K562 (cell line): ENCODE data around the gene PTPN1. TPM values are rescaled to one million over a fixed set of nuclear protein-coding genes. Genes with fewer than 3 reads are reported as not detected.

Experiments used
- ATAC-seq: fragments of 200-7000 bp; cut with Tn5 transposase; 3 replicates; pipeline ENCODE4 v1.9.1; 2020; ENCODE audit warnings: moderate library complexity
- BruUV-seq: library from RNA; stranded (reverse); fragments of 400-500 nt; replicated peaks from 2 replicates; lab custom pipeline; 2021; lab: Mats Ljungman, UMichigan
- CTCF ChIA-PET: fragments of 300-600 bp; formaldehyde crosslinking; extraction: SDS; loops from one replicate; lab custom pipeline; 2021; ENCODE audit warnings: low intra/inter-chr PET ratio; lab: Yijun Ruan, JAX
- POLR2A ChIA-PET: fragments of 300-600, 350-650 bp; sonication (Branson Sonifier 250); formaldehyde crosslinking; extraction: SDS; loops from one replicate; lab custom pipeline; 2021; ENCODE audit warnings: antibody characterized with exemption, inconsistent platforms; lab: Yijun Ruan, JAX
- DNase-seq, 4 experiments: peaks; one replicate each; pipeline versions ENCODE4 v3.0.0 to v3.0.0-alpha.2; 2011 to 2018; ENCODE audit warnings: low spot score in 3 of 4, mixed read lengths in 3 of 4; ENCODE audit errors: extremely low read depth in 1 of 4
- FAIRE-seq: peaks from 2 replicates; lab custom pipeline; 2011; peaks lifted over from hg19 to GRCh38; lab: Jason Lieb, UNC
- H2AFZ ChIP-seq: 2 replicates; pipeline ENCODE4 v1.6.0; 2011; ENCODE audit warnings: low read depth, low read length, control low read depth, inconsistent platforms
- H3K27ac ChIP-seq: fragments of 200-600 bp; 3 replicates; pipeline ENCODE4 v1.8.0; 2011; ENCODE audit warnings: low read depth, mild to moderate bottlenecking, control low read depth, inconsistent platforms, low read length, moderate library complexity, mixed read lengths; ENCODE audit errors: extremely low read depth
- H3K27me3 ChIP-seq, 2 experiments: fragments of 300-600 bp in 1 of 2; 2 replicates in 1 of 2; 3 replicates in 1 of 2; pipeline versions ENCODE4 v1.6.0 to v1.8.0; 2011; ENCODE audit warnings: inconsistent platforms in 2 of 2, low read length in 2 of 2, mild to moderate bottlenecking in 1 of 2, mixed read lengths in 1 of 2, moderate library complexity in 1 of 2; ENCODE audit not compliant: control insufficient read depth in 2 of 2, insufficient read depth in 2 of 2
- H3K36me3 ChIP-seq: fragments of 300-600 bp; 3 replicates; pipeline ENCODE4 v1.8.0; 2011; ENCODE audit warnings: mild to moderate bottlenecking, low read length, inconsistent platforms; ENCODE audit not compliant: control insufficient read depth, insufficient read depth
- H3K4me1 ChIP-seq, 2 experiments: fragments of 200-600 bp in 1 of 2; replicated peaks in 1 of 2; 2 replicates in 1 of 2; 3 replicates in 1 of 2; pipeline versions ENCODE4 v1.5.1 to v1.8.0; 2011; ENCODE audit warnings: inconsistent platforms in 2 of 2, low read length in 2 of 2, mild to moderate bottlenecking in 1 of 2, mixed read lengths in 1 of 2, moderate library complexity in 1 of 2; ENCODE audit not compliant: control insufficient read depth in 2 of 2, insufficient read depth in 2 of 2
- H3K4me2 ChIP-seq: 2 replicates; pipeline ENCODE4 v1.6.1; 2011; ENCODE audit warnings: low read length, control low read depth, inconsistent platforms, mixed read lengths; ENCODE audit not compliant: insufficient read depth
- H3K4me3 ChIP-seq: fragments of 200-600 bp; sonication (generic), shearing (Covaris generic); 2 replicates; pipeline ENCODE4 v1.5.1; 2016; ENCODE audit warnings: control low read depth, inconsistent platforms
- H3K79me2 ChIP-seq: fragments of 200-600 bp; 3 replicates; pipeline ENCODE4 v1.8.0; 2011; ENCODE audit warnings: low read length, inconsistent platforms; ENCODE audit not compliant: control insufficient read depth, insufficient read depth
- H3K9ac ChIP-seq, 2 experiments: 2 replicates each; pipeline versions ENCODE4 v1.6.0 to v1.6.1; 2011; ENCODE audit warnings: low read depth in 2 of 2, low read length in 2 of 2, control low read depth in 1 of 2, inconsistent platforms in 1 of 2, mild to moderate bottlenecking in 1 of 2, mixed read lengths in 1 of 2; ENCODE audit not compliant: insufficient read depth in 1 of 2
- H3K9me1 ChIP-seq: one replicate; pipeline ENCODE4 v1.6.0; 2011; ENCODE audit warnings: inconsistent platforms, mild to moderate bottlenecking, low read length, moderate library complexity; ENCODE audit not compliant: control insufficient read depth, insufficient read depth
- H3K9me3 ChIP-seq: replicated peaks from 2 replicates; pipeline ENCODE4 v1.5.1; 2011; ENCODE audit warnings: low read depth, low read length, inconsistent platforms; ENCODE audit not compliant: control insufficient read depth, insufficient read depth
- H4K20me1 ChIP-seq: replicated peaks from 2 replicates; pipeline ENCODE4 v1.6.1; 2011; ENCODE audit warnings: low read length, inconsistent platforms, mixed read lengths; ENCODE audit not compliant: control insufficient read depth, insufficient read depth
- FOXA3 ChIP-seq, 2 experiments: fragments of 450-650 bp in 1 of 2; sonication (generic) in 1 of 2; formaldehyde crosslinking; IDR thresholded peaks in 1 of 2; conservative IDR thresholded peaks in 1 of 2; 2 replicates each; pipeline versions ENCODE4 v1.4.0 to v1.8.0; 2020 to 2022; ENCODE audit warnings: mild to moderate bottlenecking in 2 of 2, missing genetic modification reagents in 1 of 2
- NONO ChIP-seq, 2 experiments: fragments of 200-400 bp in 1 of 2; fragments of 450-650 bp in 1 of 2; formaldehyde crosslinking in 1 of 2; IDR thresholded peaks; 2 replicates each; pipeline ENCODE4 v1.6.1; 2017; ENCODE audit warnings: low read depth in 2 of 2, mild to moderate bottlenecking in 2 of 2, moderate library complexity in 2 of 2, low read length in 1 of 2
- SNIP1 ChIP-seq: fragments of 450-650 bp; IDR thresholded peaks from 2 replicates; pipeline ENCODE4 v1.7.1; 2017; ENCODE audit warnings: low read depth, mild to moderate bottlenecking
- ZNF324 ChIP-seq: fragments of 250-450 bp; sonication (Bioruptor Pico); IDR thresholded peaks from 2 replicates; pipeline ENCODE4 v1.4.0; 2020; ENCODE audit warnings: mild to moderate bottlenecking
- ZNF75A ChIP-seq: fragments of 450-650 bp; formaldehyde crosslinking; IDR thresholded peaks from 2 replicates; pipeline ENCODE4 v1.4.0; 2020; ENCODE audit warnings: mild to moderate bottlenecking
- WGBS: fragments of 100-300 bp; shearing (Covaris generic); methylation state at CpG from one replicate; pipeline ENCODE4 v1.1.6; 2016; ENCODE audit warnings: low coverage, mixed read lengths; ENCODE audit not compliant: insufficient coverage; ENCODE audit errors: missing lambda C conversion rate; 5-methylcytosine and 5-hydroxymethylcytosine counted together
- in situ Hi-C: fragments of 300-500 bp; cut with MboI; formaldehyde crosslinking; loops from 4 replicates; pipeline ENCODE4 v1.15.0; 2018; ENCODE audit warnings: inconsistent platforms, mixed read lengths
- intact Hi-C: fragments of 100-400 bp; cut with micrococcal nuclease; formaldehyde crosslinking; loops from 2 replicates; pipeline ENCODE4 v1.14.2; 2022
- polyA plus RNA-seq, 8 experiments: library from polyadenylated mRNA; depleted of rRNA in 4 of 8; stranded (reverse) in 5 of 8; unstranded in 3 of 8; fragments of >200 nt; fragmentation: Nextera tagmentation in 2 of 8; fragmentation: Illumina TruSeq in 1 of 8; extraction: Ambion mirVana in 2 of 8; extraction: Trizol in 1 of 8; gene quantifications; 2 replicates each; pipeline versions ENCODE4 v1.2.1 to v1.2.3, GENCODE V29; 2011 to 2014; ENCODE audit warnings: inconsistent platforms in 1 of 8, missing spikeins in 1 of 8
- total RNA-seq, 7 experiments: library from RNA; depleted of rRNA in 6 of 7; stranded (reverse); fragments of >200 nt in 6 of 7; fragmentation: Illumina TruSeq in 2 of 7; extraction: Trizol in 2 of 7; gene quantifications; 2 replicates each; pipeline versions ENCODE4 v1.2.1 to v1.2.3, GENCODE V29; 2011 to 2021; ENCODE audit warnings: low replicate concordance in 1 of 7
- TF ChIP-seq, protein P1 (sequence below): sonication (generic); formaldehyde crosslinking; IDR thresholded peaks from 2 replicates; pipeline ENCODE4 v1.8.0; 2022; ENCODE audit warnings: mild to moderate bottlenecking, missing genetic modification reagents, borderline replicate concordance
- TF ChIP-seq, protein P2 (sequence below): fragments of 250-450 bp; sonication (Bioruptor Pico); IDR thresholded peaks from 2 replicates; pipeline ENCODE4 v1.8.0; 2022; ENCODE audit warnings: inconsistent platforms

The PTPN1 gene
- total and polyA plus RNA-seq, 9 of the 15 experiments (the other 6 are each of a cell fraction or from before 2014, with no cell fraction given): 11.0 to 85.3 (median 54.0) TPM

DNA sequence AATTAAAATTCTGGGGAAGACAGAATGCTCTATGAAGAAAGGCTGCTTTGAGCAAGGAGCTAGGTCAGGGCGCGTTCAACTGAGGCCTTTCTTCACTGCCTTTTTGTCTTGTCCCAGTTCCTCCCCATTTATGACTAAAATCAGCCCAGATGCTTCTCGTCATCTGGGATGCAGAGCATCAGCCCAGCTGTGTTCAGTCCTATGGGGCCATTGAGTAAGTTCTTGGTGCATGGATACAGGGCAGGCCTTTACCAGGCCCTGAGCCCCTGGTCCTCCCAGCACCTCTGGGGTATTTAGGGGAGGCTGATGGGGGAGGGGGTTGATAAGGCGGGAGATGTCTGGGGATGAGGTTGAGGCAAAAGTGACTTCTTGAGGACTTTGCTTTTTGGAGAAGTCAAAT is 55.7 kb downstream of the PTPN1 start:
- Histone ChIP-seq H3K9me1 (no peaks in the 10 kb centered on the region), H3K4me2 (no peak overlapping the region), H3K27me3 (no peaks in the 10 kb centered on the region), H3K9me3 (no peaks in the 10 kb centered on the region), H2AFZ (no peak overlapping the region), H3K9ac (no peak overlapping the region), H3K36me3 (peaks cover 87% of the 10 kb centered on the region), H3K4me1 (peaks cover 4 to 10% of the 10 kb centered on the region in 2 experiments), H3K79me2 (peaks cover 26% of the 10 kb centered on the region), H3K27ac (no peak overlapping the region), H3K4me3 (no peak overlapping the region), H4K20me1 (no peaks in the 10 kb centered on the region)
- no TSS peak for BruUV-seq
- DNase-seq (no peak), FAIRE-seq (no peak), ATAC-seq (no peak)
- 100% methylated on average over 4 of the region's 4 CpGs for WGBS
- ChIA-PET POLR2A (interaction anchor here (1.3 kb wide), 1 partner anchor 29 kb away, joined by 3 read pairs; no protein-coding TSS in a partner anchor), CTCF (no interaction called here)
- in situ Hi-C loops: no loop called here
- no peak for TF ChIP-seq SNIP1
- no peak for TF ChIP-seq FOXA3 (CRISPR knock-in tag; conservative IDR thresholded peaks at IDR 0.05 in 1 of 2, IDR thresholded peaks at IDR 0.05 in 1 of 2)
- no peak for TF ChIP-seq ZNF75A
- no peak for TF ChIP-seq NONO (IDR thresholded peaks at IDR 0.05; ENCODE audit: low read depth in 2 of 2, low read length in 1 of 2)
- TF ChIP-seq, protein P1, sequence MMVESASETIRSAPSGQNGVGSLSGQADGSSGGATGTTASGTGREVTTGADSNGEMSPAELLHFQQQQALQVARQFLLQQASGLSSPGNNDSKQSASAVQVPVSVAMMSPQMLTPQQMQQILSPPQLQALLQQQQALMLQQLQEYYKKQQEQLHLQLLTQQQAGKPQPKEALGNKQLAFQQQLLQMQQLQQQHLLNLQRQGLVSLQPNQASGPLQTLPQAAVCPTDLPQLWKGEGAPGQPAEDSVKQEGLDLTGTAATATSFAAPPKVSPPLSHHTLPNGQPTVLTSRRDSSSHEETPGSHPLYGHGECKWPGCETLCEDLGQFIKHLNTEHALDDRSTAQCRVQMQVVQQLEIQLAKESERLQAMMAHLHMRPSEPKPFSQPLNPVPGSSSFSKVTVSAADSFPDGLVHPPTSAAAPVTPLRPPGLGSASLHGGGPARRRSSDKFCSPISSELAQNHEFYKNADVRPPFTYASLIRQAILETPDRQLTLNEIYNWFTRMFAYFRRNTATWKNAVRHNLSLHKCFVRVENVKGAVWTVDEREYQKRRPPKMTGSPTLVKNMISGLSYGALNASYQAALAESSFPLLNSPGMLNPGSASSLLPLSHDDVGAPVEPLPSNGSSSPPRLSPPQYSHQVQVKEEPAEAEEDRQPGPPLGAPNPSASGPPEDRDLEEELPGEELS (CRISPR knock-in tag): no peak
- TF ChIP-seq, protein P2, sequence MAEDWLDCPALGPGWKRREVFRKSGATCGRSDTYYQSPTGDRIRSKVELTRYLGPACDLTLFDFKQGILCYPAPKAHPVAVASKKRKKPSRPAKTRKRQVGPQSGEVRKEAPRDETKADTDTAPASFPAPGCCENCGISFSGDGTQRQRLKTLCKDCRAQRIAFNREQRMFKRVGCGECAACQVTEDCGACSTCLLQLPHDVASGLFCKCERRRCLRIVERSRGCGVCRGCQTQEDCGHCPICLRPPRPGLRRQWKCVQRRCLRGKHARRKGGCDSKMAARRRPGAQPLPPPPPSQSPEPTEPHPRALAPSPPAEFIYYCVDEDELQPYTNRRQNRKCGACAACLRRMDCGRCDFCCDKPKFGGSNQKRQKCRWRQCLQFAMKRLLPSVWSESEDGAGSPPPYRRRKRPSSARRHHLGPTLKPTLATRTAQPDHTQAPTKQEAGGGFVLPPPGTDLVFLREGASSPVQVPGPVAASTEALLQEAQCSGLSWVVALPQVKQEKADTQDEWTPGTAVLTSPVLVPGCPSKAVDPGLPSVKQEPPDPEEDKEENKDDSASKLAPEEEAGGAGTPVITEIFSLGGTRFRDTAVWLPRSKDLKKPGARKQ (CRISPR knock-in tag): no peak
- no peak for TF ChIP-seq ZNF324 (CRISPR knock-in tag)
- intact Hi-C loops: no loop called here
